SU-DHL-6 (cell line): ENCODE measurements around the gene UROC1.

Experiments
- H2AFZ ChIP-seq: fragments of 200-600 bp; sonication (generic); 2 replicates; pipeline ENCODE4 v1.6.1; 2014; ENCODE audit warnings: low read depth, mild to moderate bottlenecking, moderate library complexity, mixed read lengths, antibody characterized with exemption, low read length; ENCODE audit not compliant: severe bottlenecking
- H3F3A ChIP-seq: fragments of 200-600 bp; shearing (Covaris generic); 2 replicates; pipeline ENCODE4 v1.6.0; 2016; ENCODE audit warnings: antibody characterized with exemption, mild to moderate bottlenecking; ENCODE audit not compliant: insufficient read depth
- H3K27ac ChIP-seq: fragments of 200-600 bp; sonication (generic); 2 replicates; pipeline ENCODE4 v1.5.1; 2016; ENCODE audit warnings: low read depth, mild to moderate bottlenecking, low read length, moderate library complexity, mixed read lengths
- H3K27me3 ChIP-seq: fragments of 200-600 bp; sonication (generic), shearing (Covaris generic); 2 replicates; pipeline ENCODE4 v1.6.0; 2014; ENCODE audit warnings: mild to moderate bottlenecking, low read length
- H3K36me3 ChIP-seq: fragments of 200-600 bp; sonication (generic); 2 replicates; pipeline ENCODE4 v1.6.1; 2014; ENCODE audit warnings: mild to moderate bottlenecking, low read length, mixed read lengths
- H3K4me2 ChIP-seq: fragments of 300-600, 200-600 bp; shearing (Covaris generic), sonication (generic); 2 replicates; pipeline ENCODE4 v1.6.0; 2014; ENCODE audit warnings: low read length, low read depth, mild to moderate bottlenecking; ENCODE audit not compliant: poor library complexity, severe bottlenecking
- H3K4me3 ChIP-seq: fragments of 200-600 bp; sonication (generic); 2 replicates; pipeline ENCODE4 v1.5.1; 2014; ENCODE audit warnings: antibody characterized with exemption, low read length, mild to moderate bottlenecking, mixed read lengths; ENCODE audit not compliant: insufficient read depth, poor library complexity, severe bottlenecking
- H3K79me2 ChIP-seq: fragments of 200-600 bp; sonication (generic); 2 replicates; pipeline ENCODE4 v1.6.1; 2014; ENCODE audit warnings: mild to moderate bottlenecking, low read length, moderate library complexity; ENCODE audit not compliant: insufficient read depth
- H3K9ac ChIP-seq: fragments of 200-600 bp; sonication (generic); 2 replicates; pipeline ENCODE4 v1.7.0; 2014; ENCODE audit warnings: mild to moderate bottlenecking, low read length
- H3K9me2 ChIP-seq: fragments of 200-600 bp; sonication (generic); replicated peaks from 2 replicates; pipeline ENCODE4 v1.6.1; 2014; ENCODE audit warnings: low read length; ENCODE audit not compliant: insufficient read depth
- H3K9me3 ChIP-seq: fragments of 200-600 bp; sonication (generic); 2 replicates; pipeline ENCODE4 v1.6.1; 2014; ENCODE audit warnings: low read length, mixed read lengths; ENCODE audit not compliant: insufficient read depth
- H4K20me1 ChIP-seq: fragments of 200-600 bp; sonication (generic); 2 replicates; pipeline ENCODE4 v1.6.1; 2014; ENCODE audit warnings: low read depth, mild to moderate bottlenecking, antibody characterized with exemption, low read length, moderate library complexity, mixed read lengths
- CTCF ChIP-seq: fragments of 200-600 bp; sonication (generic); IDR thresholded peaks from one replicate; pipeline ENCODE4 v1.5.1; 2017; ENCODE audit warnings: antibody characterized with exemption, mild to moderate bottlenecking, low read length, moderate library complexity; ENCODE audit not compliant: insufficient read depth, poor library complexity, severe bottlenecking
- EZH2phosphoT487 ChIP-seq: fragments of 200-600 bp; sonication (generic), shearing (Covaris generic); conservative IDR thresholded peaks from 2 replicates; pipeline ENCODE4 v1.6.1; 2018; ENCODE audit warnings: mild to moderate bottlenecking, antibody characterized with exemption, low read length, moderate library complexity, mixed read lengths

UROC1 gene

GRCh38 chr3:126550488-126551051 lies 33.0 kb upstream of the UROC1 start:
- Histone ChIP-seq H3K36me3 (no peaks in the 10 kb centered on the region), H3K9me2 (no peaks in the 10 kb centered on the region), H3K4me2 (no peak overlapping the region), H2AFZ (no peak overlapping the region), H3F3A (no peaks in the 10 kb centered on the region), H3K9ac (no peak overlapping the region), H3K27ac (no peak overlapping the region), H3K9me3 (no peaks in the 10 kb centered on the region), H3K4me3 (no peak overlapping the region), H3K27me3 (no peaks in the 10 kb centered on the region), H4K20me1 (no peaks in the 10 kb centered on the region), H3K79me2 (no peaks in the 10 kb centered on the region)
- TF ChIP-seq CTCF: no peak
- TF ChIP-seq EZH2phosphoT487: no peak

- H3K27me3 ChIP-seq: no peaks in the 10 kb centered on the region
- no peak overlapping the region for H2AFZ ChIP-seq
- TF ChIP-seq CTCF (no peak), EZH2phosphoT487 (no peak)
- H3K9me2 ChIP-seq: no peaks in the 10 kb centered on the region
- no peak overlapping the region for H3K27ac ChIP-seq
- no peak overlapping the region for H3K4me3 ChIP-seq
- H4K20me1 ChIP-seq: no peaks in the 10 kb centered on the region
- no peaks in the 10 kb centered on the region for H3K9me3 ChIP-seq
- no peak overlapping the region for H3K4me2 ChIP-seq
- H3F3A ChIP-seq: no peaks in the 10 kb centered on the region
- H3K36me3 ChIP-seq: no peaks in the 10 kb centered on the region
- no peaks in the 10 kb centered on the region for H3K79me2 ChIP-seq
- H3K9ac ChIP-seq: no peak overlapping the region
Observed at GRCh38 chr3:126549861-126550487, 32.4 kb upstream of the UROC1 start.

GRCh38 chr3:126548556-126549466 lies 31.2 kb upstream of the UROC1 start:
- Histone ChIP-seq H3K36me3 (no peaks in the 10 kb centered on the region), H3K79me2 (no peaks in the 10 kb centered on the region), H3K4me3 (no peak overlapping the region), H3K9me2 (no peaks in the 10 kb centered on the region), H3K27ac (no peak overlapping the region), H3F3A (no peaks in the 10 kb centered on the region), H4K20me1 (no peaks in the 10 kb centered on the region), H2AFZ (no peak overlapping the region), H3K9me3 (no peaks in the 10 kb centered on the region), H3K4me2 (no peak overlapping the region), H3K27me3 (no peaks in the 10 kb centered on the region), H3K9ac (no peak overlapping the region)
- TF ChIP-seq CTCF (no peak), EZH2phosphoT487 (no peak)
